SK-N-SH treated with all-trans-retinoic acid at 6 μM for 48 hours (cell line): Measurements from ENCODE around the gene LRRC39.
"Not testable (repeated sequence)": the region's sequence is repeated elsewhere in the genome, so short reads cannot be mapped to it uniquely, and the experiment has no call there.

ENCODE experiments used
- ATAC-seq: fragments of 200-7000 bp; cut with Tn5 transposase; 3 replicates; pipeline ENCODE4 v1.9.1; 2020; ENCODE audit warnings: mild to moderate bottlenecking, moderate library complexity
- ARNTL ChIP-seq: fragments of 450-650 bp; formaldehyde crosslinking; IDR thresholded peaks from 2 replicates; pipeline ENCODE4 v1.5.0; 2020; ENCODE audit warnings: low read depth, mild to moderate bottlenecking, moderate library complexity, borderline replicate concordance
- BACH2 ChIP-seq: fragments of 250-450 bp; sonication (Bioruptor Pico); IDR thresholded peaks from 2 replicates; pipeline ENCODE4 v1.9.0; 2021; ENCODE audit warnings: mild to moderate bottlenecking, borderline replicate concordance
- CREB5 ChIP-seq: fragments of 250-450 bp; sonication (Bioruptor Pico); IDR thresholded peaks from 2 replicates; pipeline ENCODE4 v1.5.1; 2020; ENCODE audit warnings: low read depth, mild to moderate bottlenecking, moderate library complexity
- CSRNP3 ChIP-seq: fragments of 250-450 bp; sonication (Bioruptor Pico); IDR thresholded peaks from 2 replicates; pipeline ENCODE4 v1.5.1; 2021; ENCODE audit warnings: mild to moderate bottlenecking, moderate library complexity
- ESRRG ChIP-seq: fragments of 250-450 bp; sonication (Bioruptor Pico); IDR thresholded peaks from 2 replicates; pipeline ENCODE4 v1.6.1; 2021; ENCODE audit warnings: mild to moderate bottlenecking
- GLIS3 ChIP-seq: fragments of 250-450 bp; sonication (Bioruptor Pico); IDR thresholded peaks from 2 replicates; pipeline ENCODE4 v1.5.0; 2020; ENCODE audit warnings: mild to moderate bottlenecking, moderate library complexity
- ISL1 ChIP-seq: fragments of 250-450 bp; sonication (Bioruptor Pico); IDR thresholded peaks from 2 replicates; pipeline ENCODE4 v2.1.2; 2022; ENCODE audit warnings: mild to moderate bottlenecking, moderate library complexity
- OSR1 ChIP-seq: fragments of 250-450 bp; sonication (Bioruptor Pico); IDR thresholded peaks from 2 replicates; pipeline ENCODE4 v1.8.0; 2022; ENCODE audit warnings: moderate library complexity, mild to moderate bottlenecking, inconsistent platforms
- PATZ1 ChIP-seq: fragments of 250-450 bp; sonication (Bioruptor Pico); IDR thresholded peaks from 2 replicates; pipeline ENCODE4 v1.8.0; 2020; ENCODE audit warnings: mild to moderate bottlenecking, moderate library complexity, borderline replicate concordance
- POU6F1 ChIP-seq: fragments of 250-450 bp; sonication (Bioruptor Pico); IDR thresholded peaks from 2 replicates; pipeline ENCODE4 v1.8.0; 2021; ENCODE audit warnings: low read depth, mild to moderate bottlenecking, moderate library complexity, borderline replicate concordance
- PPARA ChIP-seq: fragments of 250-450 bp; sonication (Bioruptor Pico); IDR thresholded peaks from 2 replicates; pipeline ENCODE4 v1.5.0; 2020; ENCODE audit warnings: mild to moderate bottlenecking, borderline replicate concordance
- RARB ChIP-seq: fragments of 250-450 bp; sonication (Bioruptor Pico); IDR thresholded peaks from 2 replicates; pipeline ENCODE4 v1.8.0; 2021; ENCODE audit warnings: mild to moderate bottlenecking, moderate library complexity
- SNAI2 ChIP-seq: fragments of 250-450 bp; sonication (Bioruptor Pico); IDR thresholded peaks from 2 replicates; pipeline ENCODE4 v1.5.0; 2020; ENCODE audit warnings: mild to moderate bottlenecking, moderate library complexity
- TCF4 ChIP-seq: fragments of 250-450 bp; sonication (Bioruptor Pico); IDR thresholded peaks from 2 replicates; pipeline ENCODE4 v1.8.0; 2021; ENCODE audit warnings: mild to moderate bottlenecking, moderate library complexity, borderline replicate concordance
- TOX ChIP-seq: fragments of 250-450 bp; sonication (Bioruptor Pico); IDR thresholded peaks from 2 replicates; pipeline ENCODE4 v1.8.0; 2021; ENCODE audit warnings: mild to moderate bottlenecking, moderate library complexity, borderline replicate concordance
- ZC3H10 ChIP-seq: fragments of 250-450 bp; sonication (Bioruptor Pico); IDR thresholded peaks from 2 replicates; pipeline ENCODE4 v1.5.1; 2021; ENCODE audit warnings: mild to moderate bottlenecking, moderate library complexity
- ZFP3 ChIP-seq: fragments of 250-450 bp; sonication (Bioruptor Pico); IDR thresholded peaks from 2 replicates; pipeline ENCODE4 v1.5.0; 2020; ENCODE audit warnings: mild to moderate bottlenecking, moderate library complexity
- ZFP30 ChIP-seq: fragments of 450-650 bp; formaldehyde crosslinking; IDR thresholded peaks from 2 replicates; pipeline ENCODE4 v1.5.0; 2022; ENCODE audit warnings: mild to moderate bottlenecking, moderate library complexity
- ZNF565 ChIP-seq: fragments of 450-650 bp; formaldehyde crosslinking; conservative IDR thresholded peaks from 2 replicates; pipeline ENCODE4 v1.5.0; 2020; ENCODE audit warnings: low read depth, mild to moderate bottlenecking, moderate library complexity
- ZNF70 ChIP-seq: fragments of 450-650 bp; formaldehyde crosslinking; IDR thresholded peaks from 2 replicates; pipeline ENCODE4 v1.5.0; 2020; ENCODE audit warnings: mild to moderate bottlenecking, moderate library complexity
- ZNF8 ChIP-seq: fragments of 450-650 bp; formaldehyde crosslinking; IDR thresholded peaks from 2 replicates; pipeline ENCODE4 v1.5.0; 2020; ENCODE audit warnings: mild to moderate bottlenecking, moderate library complexity

LRRC39 gene

GRCh38 chr1:100202703-100203102 lies 24.6 kb upstream of the LRRC39 start:
- not testable (repeated sequence) for ATAC-seq

- ATAC-seq = not testable (repeated sequence)
Measured at GRCh38 chr1:100200060-100200459, 22.0 kb upstream of the LRRC39 start.

GRCh38 chr1:100198596-100198995 lies 20.5 kb upstream of the LRRC39 start:
- ATAC-seq = no peak

GRCh38 chr1:100188617-100189016 lies 10.6 kb upstream of the LRRC39 start:
- ATAC-seq = peak; percentile 77
- no peak for TF ChIP-seq GLIS3 (CRISPR knock-in tag)
- peak; percentile 27; the same call in 1 of the 2 replicates for TF ChIP-seq ISL1 (CRISPR knock-in tag)

More at GRCh38 chr1:100198596-100198995, 20.5 kb upstream of the LRRC39 start:
- TF ChIP-seq ZFP3 (no peak), CSRNP3 (CRISPR knock-in tag) (no peak), ESRRG (CRISPR knock-in tag) (no peak), OSR1 (CRISPR knock-in tag) (no peak), ZFP30 (CRISPR knock-in tag) (no peak), TCF4 (CRISPR knock-in tag) (no peak)

GRCh38 chr1:100187912-100188311 lies 9.9 kb upstream of the LRRC39 start:
- no peak for TF ChIP-seq ZNF565 (CRISPR knock-in tag)
- no peak for TF ChIP-seq BACH2
- no peak for TF ChIP-seq POU6F1 (CRISPR knock-in tag)
- TF ChIP-seq ZC3H10 (CRISPR knock-in tag) = no peak
- no peak for TF ChIP-seq ARNTL (CRISPR knock-in tag)
- no peak for TF ChIP-seq TCF4 (CRISPR knock-in tag)
- TF ChIP-seq ESRRG (CRISPR knock-in tag) = no peak
- TF ChIP-seq PATZ1 (CRISPR knock-in tag) = no peak
- TF ChIP-seq OSR1 (CRISPR knock-in tag) = no peak
- TF ChIP-seq TOX (CRISPR knock-in tag) = no peak
- no peak for ATAC-seq

- no peak for ATAC-seq
- TF ChIP-seq ZC3H10 (CRISPR knock-in tag) (no peak), SNAI2 (CRISPR knock-in tag) (no peak), RARB (no peak), ZNF70 (CRISPR knock-in tag) (no peak), TOX (CRISPR knock-in tag) (no peak), ESRRG (CRISPR knock-in tag) (no peak), POU6F1 (CRISPR knock-in tag) (no peak), PATZ1 (CRISPR knock-in tag) (no peak), CREB5 (no peak), ARNTL (CRISPR knock-in tag) (no peak), ZNF8 (CRISPR knock-in tag) (no peak), PPARA (CRISPR knock-in tag) (no peak), ISL1 (CRISPR knock-in tag) (no peak), ZNF565 (CRISPR knock-in tag) (no peak)
Measured at GRCh38 chr1:100184536-100184935, 6.5 kb upstream of the LRRC39 start.
